Measurements from ENCODE around the gene ACVR1B.
A peak's percentile ranks its signal among the peaks of the same experiment; 100 is the strongest.
"Not testable (repeated sequence)": the region's sequence is repeated elsewhere in the genome, so short reads cannot be mapped to it uniquely, and the experiment has no call there.

ACVR1B gene

DNA sequence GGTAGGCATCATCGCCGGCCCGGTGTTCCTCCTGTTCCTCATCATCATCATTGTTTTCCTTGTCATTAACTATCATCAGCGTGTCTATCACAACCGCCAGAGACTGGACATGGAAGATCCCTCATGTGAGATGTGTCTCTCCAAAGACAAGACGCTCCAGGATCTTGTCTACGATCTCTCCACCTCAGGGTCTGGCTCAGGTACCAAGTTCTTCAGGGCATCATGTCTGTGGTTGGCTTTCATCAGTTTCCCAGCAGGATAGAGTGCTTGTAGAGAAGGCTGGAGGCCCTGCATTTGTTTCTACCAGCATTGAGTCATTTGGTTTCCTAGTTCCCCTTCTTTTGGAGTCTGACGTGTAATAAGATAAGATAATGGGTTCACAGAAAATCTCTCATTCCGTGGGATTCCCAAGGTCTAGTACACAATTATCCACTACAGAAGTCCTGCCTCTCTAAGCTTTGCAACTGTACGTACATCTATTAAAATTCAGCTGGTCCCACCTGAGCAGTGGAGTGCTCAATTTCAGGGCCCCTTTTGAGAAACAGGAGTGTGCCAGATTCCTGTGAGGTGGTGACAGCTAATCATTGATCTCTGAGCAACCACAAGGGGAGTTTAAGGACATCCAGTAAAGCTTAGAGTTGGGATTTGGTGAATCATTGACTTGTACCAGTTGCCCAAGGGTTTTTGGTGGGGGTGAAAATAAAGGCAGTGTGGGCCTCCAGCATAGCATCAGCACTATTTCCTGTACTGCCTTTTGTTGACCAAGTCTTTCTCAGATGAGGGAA is 25.1 kb downstream of the ACVR1B start:
- DNase-seq (no peak), ATAC-seq (ENCODE audit: insufficient read depth, low read depth) (no peak)
- TF ChIP-seq, protein P1, sequence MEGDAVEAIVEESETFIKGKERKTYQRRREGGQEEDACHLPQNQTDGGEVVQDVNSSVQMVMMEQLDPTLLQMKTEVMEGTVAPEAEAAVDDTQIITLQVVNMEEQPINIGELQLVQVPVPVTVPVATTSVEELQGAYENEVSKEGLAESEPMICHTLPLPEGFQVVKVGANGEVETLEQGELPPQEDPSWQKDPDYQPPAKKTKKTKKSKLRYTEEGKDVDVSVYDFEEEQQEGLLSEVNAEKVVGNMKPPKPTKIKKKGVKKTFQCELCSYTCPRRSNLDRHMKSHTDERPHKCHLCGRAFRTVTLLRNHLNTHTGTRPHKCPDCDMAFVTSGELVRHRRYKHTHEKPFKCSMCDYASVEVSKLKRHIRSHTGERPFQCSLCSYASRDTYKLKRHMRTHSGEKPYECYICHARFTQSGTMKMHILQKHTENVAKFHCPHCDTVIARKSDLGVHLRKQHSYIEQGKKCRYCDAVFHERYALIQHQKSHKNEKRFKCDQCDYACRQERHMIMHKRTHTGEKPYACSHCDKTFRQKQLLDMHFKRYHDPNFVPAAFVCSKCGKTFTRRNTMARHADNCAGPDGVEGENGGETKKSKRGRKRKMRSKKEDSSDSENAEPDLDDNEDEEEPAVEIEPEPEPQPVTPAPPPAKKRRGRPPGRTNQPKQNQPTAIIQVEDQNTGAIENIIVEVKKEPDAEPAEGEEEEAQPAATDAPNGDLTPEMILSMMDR (IDR thresholded peaks at IDR 0.05; ENCODE audit: borderline replicate concordance, extremely low read depth, low read length, poor library complexity, severe bottlenecking), result no peak
- no peak for TF ChIP-seq EZH2 (IDR thresholded peaks at IDR 0.05; ENCODE audit: borderline replicate concordance, low read depth, low read length, severe bottlenecking)
- H3K4me3 ChIP-seq (ENCODE audit: low read depth in 1 of 2, low read length in 2 of 2), result no peak overlapping the region
- no peak overlapping the region for H3K9ac ChIP-seq (ENCODE audit: low read depth, low read length)
- no peak overlapping the region for H3K27ac ChIP-seq (ENCODE audit: low read length)
- H4K20me1 ChIP-seq (ENCODE audit: insufficient read depth, low read length), result peaks cover 24% of the 10 kb centered on the region; the same call in 1 of the 2 replicates
- no peaks in the 10 kb centered on the region for H3K27me3 ChIP-seq (ENCODE audit: insufficient read depth, low read length, poor library complexity)
- H3K9me3 ChIP-seq (ENCODE audit: insufficient read depth, low read length, severe bottlenecking), result no peaks in the 10 kb centered on the region
- H3K4me1 ChIP-seq (ENCODE audit: insufficient read depth, low read length), result peaks cover 13% of the 10 kb centered on the region
- H2AFZ ChIP-seq (ENCODE audit: low read depth, low read length), result no peak overlapping the region
- no peak overlapping the region for H3K4me2 ChIP-seq (ENCODE audit: insufficient read depth, low read length)
- peaks cover 15% of the 10 kb centered on the region for H3K79me2 ChIP-seq (ENCODE audit: insufficient read depth, low read length)
- peaks cover 41% of the 10 kb centered on the region for H3K36me3 ChIP-seq (ENCODE audit: insufficient read depth, low read length)

DNA sequence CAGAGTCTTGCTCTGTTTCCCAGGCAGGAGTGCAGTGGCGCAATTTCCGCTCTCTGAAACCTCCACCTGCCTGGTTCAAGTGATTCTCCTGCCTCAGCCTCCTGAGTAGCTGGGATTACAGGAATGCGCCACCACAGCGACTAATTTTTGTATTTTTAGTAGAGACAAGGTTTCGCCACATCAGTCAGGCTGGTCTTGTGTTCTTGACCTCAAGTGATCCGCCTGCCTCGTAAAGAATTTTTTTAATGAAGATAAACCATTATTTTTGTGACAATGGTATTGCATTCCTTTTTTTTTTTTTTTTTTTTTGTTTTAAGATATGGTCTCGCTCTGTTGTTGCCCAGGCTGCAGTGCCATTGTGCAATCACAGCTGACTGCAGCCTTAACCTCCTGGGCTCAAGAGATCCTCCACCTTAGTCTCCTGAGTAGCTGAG is 25.8 kb downstream of the ACVR1B start:
- no peak overlapping the region for H2AFZ ChIP-seq (ENCODE audit: low read depth, low read length)
- peaks cover 12% of the 10 kb centered on the region for H3K79me2 ChIP-seq (ENCODE audit: insufficient read depth, low read length)
- peaks cover 13% of the 10 kb centered on the region for H3K4me1 ChIP-seq (ENCODE audit: insufficient read depth, low read length)
- H3K4me3 ChIP-seq (ENCODE audit: low read depth in 1 of 2, low read length in 2 of 2), result no peak overlapping the region
- no peak for TF ChIP-seq EZH2 (IDR thresholded peaks at IDR 0.05; ENCODE audit: borderline replicate concordance, low read depth, low read length, severe bottlenecking)
- TF ChIP-seq, protein P1 (IDR thresholded peaks at IDR 0.05; ENCODE audit: borderline replicate concordance, extremely low read depth, low read length, poor library complexity, severe bottlenecking), result no peak
- H3K9me3 ChIP-seq (ENCODE audit: insufficient read depth, low read length, severe bottlenecking), result no peaks in the 10 kb centered on the region
- H3K4me2 ChIP-seq (ENCODE audit: insufficient read depth, low read length), result no peak overlapping the region
- H4K20me1 ChIP-seq (ENCODE audit: insufficient read depth, low read length), result peaks cover 22% of the 10 kb centered on the region; the same call in 1 of the 2 replicates
- no peak overlapping the region for H3K9ac ChIP-seq (ENCODE audit: low read depth, low read length)
- ATAC-seq (ENCODE audit: insufficient read depth, low read depth) (no peak), DNase-seq (no peak)
- H3K27ac ChIP-seq (ENCODE audit: low read length), result no peak overlapping the region
- peaks cover 48% of the 10 kb centered on the region for H3K36me3 ChIP-seq (ENCODE audit: insufficient read depth, low read length)
- no peaks in the 10 kb centered on the region for H3K27me3 ChIP-seq (ENCODE audit: insufficient read depth, low read length, poor library complexity)

DNA sequence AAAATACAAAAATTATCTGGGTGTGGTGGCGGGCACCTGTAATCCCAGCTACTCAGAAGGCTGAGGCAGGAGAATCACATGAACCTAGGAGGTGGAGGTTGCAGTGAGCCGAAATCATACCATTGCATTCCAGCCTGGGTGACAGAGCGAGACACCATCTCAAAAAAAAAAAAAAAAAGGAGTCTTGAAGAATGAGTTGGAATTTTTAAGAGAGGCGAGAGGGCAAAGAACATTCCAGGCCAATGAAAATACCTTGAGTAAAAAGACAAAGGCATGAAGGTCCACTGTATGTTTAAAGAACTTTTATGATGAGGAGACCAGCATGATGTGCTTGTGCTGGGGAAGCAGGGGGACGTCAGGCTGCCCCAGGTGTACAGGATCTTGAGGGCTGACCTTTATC is 27.8 kb downstream of the ACVR1B start:
- H3K36me3 ChIP-seq (ENCODE audit: insufficient read depth, low read length), result peaks cover 66% of the 10 kb centered on the region
- H3K27me3 ChIP-seq (ENCODE audit: insufficient read depth, low read length, poor library complexity); H4K20me1 ChIP-seq (ENCODE audit: insufficient read depth, low read length); H3K79me2 ChIP-seq (ENCODE audit: insufficient read depth, low read length); DNase-seq; ATAC-seq (ENCODE audit: insufficient read depth, low read depth); H3K4me2 ChIP-seq (ENCODE audit: insufficient read depth, low read length); H3K27ac ChIP-seq (ENCODE audit: low read length); H3K4me1 ChIP-seq (ENCODE audit: insufficient read depth, low read length); H3K9me3 ChIP-seq (ENCODE audit: insufficient read depth, low read length, severe bottlenecking); H3K9ac ChIP-seq (ENCODE audit: low read depth, low read length); H2AFZ ChIP-seq (ENCODE audit: low read depth, low read length); H3K4me3 ChIP-seq (ENCODE audit: low read depth in 1 of 2, low read length in 2 of 2): not testable (repeated sequence)

DNA sequence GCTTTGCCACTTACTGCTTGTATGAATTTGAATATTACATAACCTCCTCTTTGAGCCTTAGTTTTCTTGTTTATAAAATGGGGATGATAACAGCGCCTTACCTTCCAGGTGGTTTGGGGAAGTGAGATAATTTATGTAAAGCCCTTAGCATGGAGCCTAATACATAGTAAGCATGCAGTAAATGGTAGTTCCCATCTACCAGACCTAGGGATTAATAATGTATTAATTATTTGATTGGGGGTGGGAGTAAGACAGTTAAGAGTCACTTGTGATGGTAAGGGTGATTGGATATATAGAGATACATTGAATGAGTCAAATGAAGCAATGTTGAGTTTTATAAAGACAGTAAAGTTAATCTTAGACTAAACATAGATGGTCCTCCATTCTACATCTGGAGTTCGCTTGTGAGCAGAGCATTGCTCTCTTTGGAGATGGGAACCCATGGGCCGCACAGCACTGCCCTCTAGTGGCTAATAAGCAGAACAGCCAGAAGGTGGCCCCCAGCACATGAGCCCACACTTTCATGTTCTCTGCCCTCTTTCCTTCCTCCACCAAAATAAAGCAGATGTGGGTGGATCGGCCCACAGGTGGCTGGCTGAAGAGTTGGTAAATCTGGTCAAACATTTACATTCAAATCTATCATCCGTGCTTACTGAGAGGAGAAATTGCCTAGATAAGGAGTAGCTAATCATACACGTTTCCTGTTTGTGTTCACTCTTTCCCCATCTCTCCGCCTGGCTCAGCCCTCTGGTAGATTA is 28.7 kb downstream of the ACVR1B start:
- Histone ChIP-seq H3K9me3 (ENCODE audit: insufficient read depth, low read length, severe bottlenecking) (no peaks in the 10 kb centered on the region), H3K36me3 (ENCODE audit: insufficient read depth, low read length) (peaks cover 74% of the 10 kb centered on the region), H3K4me3 (ENCODE audit: low read depth in 1 of 2, low read length in 2 of 2) (no peak overlapping the region), H3K4me2 (ENCODE audit: insufficient read depth, low read length) (no peak overlapping the region), H3K27ac (ENCODE audit: low read length) (0 out of 2 replicates have a peak overlapping the region, but pooled peaks have one; percentile 15), H3K27me3 (ENCODE audit: insufficient read depth, low read length, poor library complexity) (no peaks in the 10 kb centered on the region), H3K9ac (ENCODE audit: low read depth, low read length) (no peak overlapping the region), H3K4me1 (ENCODE audit: insufficient read depth, low read length) (no peaks in the 10 kb centered on the region), H4K20me1 (ENCODE audit: insufficient read depth, low read length) (0 out of 2 replicates have a peak, but pooled peaks cover 2% of the 10 kb centered on the region), H2AFZ (ENCODE audit: low read depth, low read length) (no peak overlapping the region), H3K79me2 (ENCODE audit: insufficient read depth, low read length) (no peaks in the 10 kb centered on the region)
- ATAC-seq (ENCODE audit: insufficient read depth, low read depth) (peak; percentile 99), DNase-seq (peak; percentile 69)
- TF ChIP-seq EZH2 (IDR thresholded peaks at IDR 0.05; ENCODE audit: borderline replicate concordance, low read depth, low read length, severe bottlenecking), result no peak
- TF ChIP-seq, protein P1 (IDR thresholded peaks at IDR 0.05; ENCODE audit: borderline replicate concordance, extremely low read depth, low read length, poor library complexity, severe bottlenecking), result peak; percentile 98

Data from DND-41 (cell line).